K562 (cell line): ENCODE results near the gene SLC37A3. TPM values are rescaled to one million over a fixed set of nuclear protein-coding genes. Genes with fewer than 3 reads are reported as not detected.

Experiments
- ATAC-seq: fragments of 200-7000 bp; cut with Tn5 transposase; 3 replicates; pipeline ENCODE4 v1.9.1; 2020; ENCODE audit warnings: moderate library complexity
- BruUV-seq: library from RNA; stranded (reverse); fragments of 400-500 nt; replicated peaks from 2 replicates; lab custom pipeline; 2021; lab: Mats Ljungman, UMichigan
- CTCF ChIA-PET: fragments of 300-600 bp; formaldehyde crosslinking; extraction: SDS; loops from one replicate; lab custom pipeline; 2021; ENCODE audit warnings: low intra/inter-chr PET ratio; lab: Yijun Ruan, JAX
- POLR2A ChIA-PET: fragments of 300-600, 350-650 bp; sonication (Branson Sonifier 250); formaldehyde crosslinking; extraction: SDS; loops from one replicate; lab custom pipeline; 2021; ENCODE audit warnings: antibody characterized with exemption, inconsistent platforms; lab: Yijun Ruan, JAX
- DNase-seq, 4 experiments: peaks; one replicate each; pipeline versions ENCODE4 v3.0.0 to v3.0.0-alpha.2; 2011 to 2018; ENCODE audit warnings: low spot score in 3 of 4, mixed read lengths in 3 of 4; ENCODE audit errors: extremely low read depth in 1 of 4
- FAIRE-seq: peaks from 2 replicates; lab custom pipeline; 2011; peaks lifted over from hg19 to GRCh38; lab: Jason Lieb, UNC
- H2AFZ ChIP-seq: 2 replicates; pipeline ENCODE4 v1.6.0; 2011; ENCODE audit warnings: low read depth, low read length, control low read depth, inconsistent platforms
- H3K27ac ChIP-seq: fragments of 200-600 bp; 3 replicates; pipeline ENCODE4 v1.8.0; 2011; ENCODE audit warnings: low read depth, mild to moderate bottlenecking, control low read depth, inconsistent platforms, low read length, moderate library complexity, mixed read lengths; ENCODE audit errors: extremely low read depth
- H3K27me3 ChIP-seq, 2 experiments: fragments of 300-600 bp in 1 of 2; 2 replicates in 1 of 2; 3 replicates in 1 of 2; pipeline versions ENCODE4 v1.6.0 to v1.8.0; 2011; ENCODE audit warnings: inconsistent platforms in 2 of 2, low read length in 2 of 2, mild to moderate bottlenecking in 1 of 2, mixed read lengths in 1 of 2, moderate library complexity in 1 of 2; ENCODE audit not compliant: control insufficient read depth in 2 of 2, insufficient read depth in 2 of 2
- H3K36me3 ChIP-seq: fragments of 300-600 bp; 3 replicates; pipeline ENCODE4 v1.8.0; 2011; ENCODE audit warnings: mild to moderate bottlenecking, low read length, inconsistent platforms; ENCODE audit not compliant: control insufficient read depth, insufficient read depth
- H3K4me1 ChIP-seq, 2 experiments: fragments of 200-600 bp in 1 of 2; replicated peaks in 1 of 2; 2 replicates in 1 of 2; 3 replicates in 1 of 2; pipeline versions ENCODE4 v1.5.1 to v1.8.0; 2011; ENCODE audit warnings: inconsistent platforms in 2 of 2, low read length in 2 of 2, mild to moderate bottlenecking in 1 of 2, mixed read lengths in 1 of 2, moderate library complexity in 1 of 2; ENCODE audit not compliant: control insufficient read depth in 2 of 2, insufficient read depth in 2 of 2
- H3K4me2 ChIP-seq: 2 replicates; pipeline ENCODE4 v1.6.1; 2011; ENCODE audit warnings: low read length, control low read depth, inconsistent platforms, mixed read lengths; ENCODE audit not compliant: insufficient read depth
- H3K4me3 ChIP-seq: fragments of 200-600 bp; sonication (generic), shearing (Covaris generic); 2 replicates; pipeline ENCODE4 v1.5.1; 2016; ENCODE audit warnings: control low read depth, inconsistent platforms
- H3K79me2 ChIP-seq: fragments of 200-600 bp; 3 replicates; pipeline ENCODE4 v1.8.0; 2011; ENCODE audit warnings: low read length, inconsistent platforms; ENCODE audit not compliant: control insufficient read depth, insufficient read depth
- H3K9ac ChIP-seq, 2 experiments: 2 replicates each; pipeline versions ENCODE4 v1.6.0 to v1.6.1; 2011; ENCODE audit warnings: low read depth in 2 of 2, low read length in 2 of 2, control low read depth in 1 of 2, inconsistent platforms in 1 of 2, mild to moderate bottlenecking in 1 of 2, mixed read lengths in 1 of 2; ENCODE audit not compliant: insufficient read depth in 1 of 2
- H3K9me1 ChIP-seq: one replicate; pipeline ENCODE4 v1.6.0; 2011; ENCODE audit warnings: inconsistent platforms, mild to moderate bottlenecking, low read length, moderate library complexity; ENCODE audit not compliant: control insufficient read depth, insufficient read depth
- H3K9me3 ChIP-seq: replicated peaks from 2 replicates; pipeline ENCODE4 v1.5.1; 2011; ENCODE audit warnings: low read depth, low read length, inconsistent platforms; ENCODE audit not compliant: control insufficient read depth, insufficient read depth
- H4K20me1 ChIP-seq: replicated peaks from 2 replicates; pipeline ENCODE4 v1.6.1; 2011; ENCODE audit warnings: low read length, inconsistent platforms, mixed read lengths; ENCODE audit not compliant: control insufficient read depth, insufficient read depth
- DEAF1 ChIP-seq: fragments of 450-650 bp; formaldehyde crosslinking; IDR thresholded peaks from 2 replicates; pipeline ENCODE4 v1.4.0; 2020; ENCODE audit warnings: mild to moderate bottlenecking, moderate library complexity
- FOXA1 ChIP-seq: fragments of 450-650 bp; IDR thresholded peaks from 2 replicates; pipeline ENCODE4 v1.6.1; 2016; ENCODE audit warnings: mild to moderate bottlenecking, borderline replicate concordance
- GABPA ChIP-seq: fragments of 200-800 bp; sonication (Bioruptor generic); conservative IDR thresholded peaks from 2 replicates; pipeline ENCODE4 v1.6.1; 2016; ENCODE audit warnings: low read depth, missing genetic modification characterization, missing compliant biosample characterization
- PRDM10 ChIP-seq: fragments of 450-650 bp; IDR thresholded peaks from 2 replicates; pipeline ENCODE4 v1.6.1; 2018; ENCODE audit not compliant: partially characterized antibody
- TEAD1 ChIP-seq, 2 experiments: fragments of 450-650 bp in 1 of 2; sonication (generic) in 1 of 2; formaldehyde crosslinking; IDR thresholded peaks; 2 replicates each; pipeline versions ENCODE4 v1.4.0 to v1.8.0; 2020 to 2022; ENCODE audit warnings: mild to moderate bottlenecking in 2 of 2, missing genetic modification reagents in 1 of 2
- TEAD4 ChIP-seq, 2 experiments: sonication (generic) in 1 of 2; formaldehyde crosslinking in 1 of 2; IDR thresholded peaks; 2 replicates each; pipeline versions ENCODE4 v1.6.1 to v1.8.0; 2012 to 2022; ENCODE audit warnings: borderline replicate concordance in 1 of 2, inconsistent platforms in 1 of 2, low read length in 1 of 2, mild to moderate bottlenecking in 1 of 2, missing genetic modification reagents in 1 of 2
- WGBS: fragments of 100-300 bp; shearing (Covaris generic); methylation state at CpG from one replicate; pipeline ENCODE4 v1.1.6; 2016; ENCODE audit warnings: low coverage, mixed read lengths; ENCODE audit not compliant: insufficient coverage; ENCODE audit errors: missing lambda C conversion rate; 5-methylcytosine and 5-hydroxymethylcytosine counted together
- in situ Hi-C: fragments of 300-500 bp; cut with MboI; formaldehyde crosslinking; loops from 4 replicates; pipeline ENCODE4 v1.15.0; 2018; ENCODE audit warnings: inconsistent platforms, mixed read lengths
- intact Hi-C: fragments of 100-400 bp; cut with micrococcal nuclease; formaldehyde crosslinking; loops from 2 replicates; pipeline ENCODE4 v1.14.2; 2022
- polyA plus RNA-seq, 8 experiments: library from polyadenylated mRNA; depleted of rRNA in 4 of 8; stranded (reverse) in 5 of 8; unstranded in 3 of 8; fragments of >200 nt; fragmentation: Nextera tagmentation in 2 of 8; fragmentation: Illumina TruSeq in 1 of 8; extraction: Ambion mirVana in 2 of 8; extraction: Trizol in 1 of 8; gene quantifications; 2 replicates each; pipeline versions ENCODE4 v1.2.1 to v1.2.3, GENCODE V29; 2011 to 2014; ENCODE audit warnings: inconsistent platforms in 1 of 8, missing spikeins in 1 of 8
- total RNA-seq, 7 experiments: library from RNA; depleted of rRNA in 6 of 7; stranded (reverse); fragments of >200 nt in 6 of 7; fragmentation: Illumina TruSeq in 2 of 7; extraction: Trizol in 2 of 7; gene quantifications; 2 replicates each; pipeline versions ENCODE4 v1.2.1 to v1.2.3, GENCODE V29; 2011 to 2021; ENCODE audit warnings: low replicate concordance in 1 of 7
- TF ChIP-seq, protein P1 (sequence below): sonication (generic); formaldehyde crosslinking; IDR thresholded peaks from 2 replicates; pipeline ENCODE4 v1.9.0; 2022; ENCODE audit warnings: mild to moderate bottlenecking, missing genetic modification reagents

SLC37A3 gene
- total and polyA plus RNA-seq, 9 of the 15 experiments (the other 6 are each of a cell fraction or from before 2014, with no cell fraction given), result 11.7 to 59.1 (median 26.8) TPM

GRCh38 chr7:140295224-140295738, 103.0 kb downstream of the SLC37A3 start:
- Histone ChIP-seq H3K27me3 (no peaks in the 10 kb centered on the region), H2AFZ (peak overlapping the region; percentile 29; the same call in 1 of the 2 replicates), H3K9ac (no peak overlapping the region)
- FAIRE-seq (no peak), ATAC-seq (no peak), DNase-seq (no peak)
- no TSS peak for BruUV-seq
- TF ChIP-seq TEAD1 (CRISPR knock-in tag; IDR thresholded peaks at IDR 0.05), result 0 out of 4 replicates have a peak, but pooled peaks of 1 of the 2 experiments have one; percentile 23
- TF ChIP-seq TEAD4 (IDR thresholded peaks at IDR 0.05; ENCODE audit: low read length), result no peak
- TF ChIP-seq TEAD4 (CRISPR knock-in tag; IDR thresholded peaks at IDR 0.05; ENCODE audit: borderline replicate concordance), result peak; percentile 76
- TF ChIP-seq GABPA, result no peak
- TF ChIP-seq, protein P1, sequence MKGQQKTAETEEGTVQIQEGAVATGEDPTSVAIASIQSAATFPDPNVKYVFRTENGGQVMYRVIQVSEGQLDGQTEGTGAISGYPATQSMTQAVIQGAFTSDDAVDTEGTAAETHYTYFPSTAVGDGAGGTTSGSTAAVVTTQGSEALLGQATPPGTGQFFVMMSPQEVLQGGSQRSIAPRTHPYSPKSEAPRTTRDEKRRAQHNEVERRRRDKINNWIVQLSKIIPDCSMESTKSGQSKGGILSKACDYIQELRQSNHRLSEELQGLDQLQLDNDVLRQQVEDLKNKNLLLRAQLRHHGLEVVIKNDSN, result peak; percentile 47; the same call in 1 of the 2 replicates
- no peak for TF ChIP-seq FOXA1
- peak; percentile 67 for TF ChIP-seq PRDM10
- no peak for TF ChIP-seq DEAF1
- TF ChIP-seq, all 486 proteins: peak for 4
- Histone ChIP-seq H3K9me3 (no peaks in the 10 kb centered on the region), H3K27ac (no peak overlapping the region), H3K9me1 (no peaks in the 10 kb centered on the region), H4K20me1 (no peaks in the 10 kb centered on the region), H3K4me1 (peaks cover 0 to 7% of the 10 kb centered on the region in 2 experiments; a peak in 1 of 5 replicates), H3K79me2 (no peaks in the 10 kb centered on the region), H3K4me3 (no peak overlapping the region), H3K36me3 (no peaks in the 10 kb centered on the region), H3K4me2 (no peak overlapping the region)
- ChIA-PET CTCF (no interaction called here), POLR2A (no interaction called here)
- in situ Hi-C loops, result no loop called here
- intact Hi-C loops, result no loop called here
- WGBS, result 57% methylated on average over 8 of the region's 8 CpGs
